T1000 (cell line): ENCODE measurements around the gene TEAD3.
A peak's percentile ranks its signal among the peaks of the same experiment; 100 is the strongest.

Experiments
- DNase-seq: peaks from one replicate; lab custom pipeline; 2025; ENCODE audit warnings: mixed read lengths; lab: John Stamatoyannopoulos, UW

Gene TEAD3

GRCh38 chr6:35512740-35513139 lies 15.9 kb upstream of the TEAD3 start, which contains the start of gene TULP1:
Gene TULP1 (minus strand): TSS chr6:35512896. CDS start chr6:35512858, 38 bp downstream.
- DNase-seq = no peak

- DNase-seq = no peak
Observed at GRCh38 chr6:35512006-35512405, 15.1 kb upstream of the TEAD3 start.

- no peak for DNase-seq
Observed at GRCh38 chr6:35511562-35511941, 14.7 kb upstream of the TEAD3 start.

GRCh38 chr6:35510916-35511561 lies 14.2 kb upstream of the TEAD3 start:
- no peak for DNase-seq

GRCh38 chr6:35508542-35508941 lies 11.7 kb upstream of the TEAD3 start:
- DNase-seq = no peak

- DNase-seq = no peak
Observed at GRCh38 chr6:35508027-35508426, 11.1 kb upstream of the TEAD3 start.

GRCh38 chr6:35507221-35507620 lies 10.3 kb upstream of the TEAD3 start:
- no peak for DNase-seq

- no peak for DNase-seq
Observed at GRCh38 chr6:35506536-35506935, 9.7 kb upstream of the TEAD3 start.

- no peak for DNase-seq
Observed at GRCh38 chr6:35505999-35506412, 9.1 kb upstream of the TEAD3 start.

- no peak for DNase-seq
Observed at GRCh38 chr6:35503534-35503933, 6.7 kb upstream of the TEAD3 start.

GRCh38 chr6:35501784-35502183 lies 4.9 kb upstream of the TEAD3 start:
- no peak for DNase-seq

GRCh38 chr6:35500782-35501181 lies 3.9 kb upstream of the TEAD3 start:
- DNase-seq = peak; percentile 12

GRCh38 chr6:35499372-35499771 lies 2.5 kb upstream of the TEAD3 start:
- no peak for DNase-seq

GRCh38 chr6:35498422-35499067 lies 1.7 kb upstream of the TEAD3 start:
- DNase-seq = no peak

- peak; percentile 54 for DNase-seq
Observed at GRCh38 chr6:35497571-35498421, 917 bp upstream of the TEAD3 start.

- DNase-seq = no peak
Observed at GRCh38 chr6:35496036-35496840, 641 bp downstream of the TEAD3 start.

- no peak for DNase-seq
Observed at GRCh38 chr6:35495258-35496035, 1.4 kb downstream of the TEAD3 start.

GRCh38 chr6:35494161-35494563 lies 2.7 kb downstream of the TEAD3 start:
- DNase-seq = no peak

GRCh38 chr6:35493307-35493983 lies 3.4 kb downstream of the TEAD3 start:
- DNase-seq = no peak

GRCh38 chr6:35492974-35493284 lies 4.0 kb downstream of the TEAD3 start:
- DNase-seq = no peak
